Tibial nerve (tissue), 4 donors: ENCODE data around the gene WDR72. TPM values are rescaled to one million over a fixed set of nuclear protein-coding genes. Genes with fewer than 3 reads are reported as not detected.
A peak's percentile ranks its signal among the peaks of the same experiment; 100 is the strongest.

Source experiments
- DNase-seq, 2 donors: peaks; one replicate each; pipeline ENCODE4 v3.0.0-alpha.2; 2019; ENCODE audit warnings: low spot score in 2 of 2
- H3K27ac ChIP-seq, 4 donors: fragments of 200-600 bp; sonication (generic) in 3 of 4; one replicate each; pipeline ENCODE4 v1.5.1; 2017 to 2019; ENCODE audit warnings: mild to moderate bottlenecking in 1 of 4
- H3K27me3 ChIP-seq, 2 donors: fragments of 200-600 bp; sonication (generic) in 1 of 2; one replicate each; pipeline versions ENCODE4 v1.5.1 to v1.6.0; 2017 to 2019
- H3K36me3 ChIP-seq, 3 donors: fragments of 200-600 bp; sonication (generic); one replicate each; pipeline ENCODE4 v1.5.1; 2018 to 2019
- H3K4me1 ChIP-seq, 4 donors: fragments of 200-600 bp; sonication (generic) in 3 of 4; one replicate each; pipeline ENCODE4 v1.5.1; 2017 to 2019
- H3K4me3 ChIP-seq, 4 donors: fragments of 200-600 bp; sonication (generic) in 3 of 4; one replicate each; pipeline ENCODE4 v1.5.1; 2017 to 2019; ENCODE audit warnings: mild to moderate bottlenecking in 1 of 4, moderate library complexity in 1 of 4
- H3K9me3 ChIP-seq, 4 donors: fragments of 200-600 bp; sonication (generic) in 3 of 4; one replicate each; pipeline ENCODE4 v1.5.1; 2017 to 2019
- CTCF ChIP-seq, 5 experiments: fragments of 200-600 bp in 3 of 5; fragments of 450-650 bp in 2 of 5; sonication (generic) in 3 of 5; IDR thresholded peaks; one replicate each; pipeline ENCODE4 v1.5.1; 2016 to 2019; ENCODE audit warnings: antibody characterized with exemption in 5 of 5, mild to moderate bottlenecking in 3 of 5, moderate library complexity in 2 of 5
- EP300 ChIP-seq, 2 donors: sonication (generic); formaldehyde crosslinking; IDR thresholded peaks; one replicate each; pipeline ENCODE4 v1.6.1; 2017; ENCODE audit warnings: antibody characterized with exemption in 2 of 2, mild to moderate bottlenecking in 1 of 2
- POLR2A ChIP-seq, 2 donors: fragments of 450-650 bp; IDR thresholded peaks; one replicate each; pipeline ENCODE4 v1.6.1; 2017; ENCODE audit warnings: antibody characterized with exemption in 2 of 2, mild to moderate bottlenecking in 2 of 2, moderate library complexity in 2 of 2
- WGBS, 2 donors: methylation state at CpG; one replicate each; pipeline ENCODE4 v1.1.5; 2018; 5-methylcytosine and 5-hydroxymethylcytosine counted together
- total RNA-seq, 4 donors: library from RNA; depleted of rRNA; stranded (reverse); fragments of >200 nt; gene quantifications; one replicate each; pipeline ENCODE4 v1.1.0, GENCODE V29; 2016

The WDR72 gene
- total RNA-seq, 4 donors from 2014 or later = not detected

DNA sequence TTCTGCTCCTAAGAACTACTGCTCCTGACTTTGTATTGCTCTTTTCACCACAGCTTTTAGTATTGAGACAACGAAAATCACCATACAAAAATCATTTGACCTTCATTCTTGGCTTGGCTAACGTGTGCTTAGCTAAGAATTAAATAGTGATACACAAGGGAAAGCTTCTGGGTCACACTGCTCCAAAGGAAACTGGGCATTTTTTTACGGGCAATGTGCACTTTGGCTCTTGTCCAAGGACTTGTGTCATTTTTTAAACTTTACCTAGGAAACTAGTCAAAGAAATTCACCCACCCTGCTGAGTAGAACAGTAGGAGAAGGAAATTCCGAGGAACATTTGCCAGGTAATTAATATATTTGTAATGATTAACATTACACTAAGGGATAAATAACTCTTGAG, 19.8 kb downstream of the WDR72 start:
- H3K27ac ChIP-seq = no peak overlapping the region
- H3K4me3 ChIP-seq = no peak overlapping the region
- no peaks in the 10 kb centered on the region for H3K36me3 ChIP-seq
- peaks cover 0 to 3% (median 0%) of the 10 kb centered on the region in 4 donors for H3K4me1 ChIP-seq
- 27 to 37% methylated on average over 4 of the region's 4 CpGs for WGBS, 2 donors
- TF ChIP-seq CTCF (IDR thresholded peaks at IDR 0.05) = no peak
- no peak for TF ChIP-seq EP300 (IDR thresholded peaks at IDR 0.05)
- no peak for TF ChIP-seq POLR2A (IDR thresholded peaks at IDR 0.05)
- no peaks in the 10 kb centered on the region for H3K27me3 ChIP-seq
- H3K9me3 ChIP-seq = no peaks in the 10 kb centered on the region
- no peak for DNase-seq

DNA sequence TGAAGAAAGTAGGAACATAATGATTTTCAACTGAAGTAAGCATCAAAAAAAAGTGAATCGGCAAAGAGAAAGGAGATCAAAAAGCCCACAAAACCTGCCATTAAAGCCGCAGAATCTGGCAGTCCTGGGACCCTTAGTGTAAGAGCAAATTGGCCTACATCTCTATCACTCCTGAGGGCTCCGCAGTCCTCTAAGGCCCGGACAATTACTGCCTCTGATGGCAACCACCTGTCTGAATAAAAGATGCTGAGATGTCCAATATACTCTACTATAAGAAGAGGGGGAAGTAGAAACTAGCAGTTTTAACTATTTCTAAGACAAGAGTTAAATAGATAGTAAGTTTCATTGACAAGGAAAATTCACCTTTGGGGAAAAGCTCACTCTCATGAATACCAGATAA, 20.3 kb downstream of the WDR72 start:
- WGBS, 2 donors = 75 to 88% methylated on average over 4 of the region's 4 CpGs
- Histone ChIP-seq H3K27ac (no peak overlapping the region), H3K4me1 (peaks cover 0 to 3% (median 0%) of the 10 kb centered on the region in 4 donors), H3K4me3 (no peak overlapping the region), H3K27me3 (no peaks in the 10 kb centered on the region), H3K36me3 (no peaks in the 10 kb centered on the region), H3K9me3 (no peaks in the 10 kb centered on the region)
- no peak for DNase-seq
- TF ChIP-seq POLR2A (IDR thresholded peaks at IDR 0.05) (no peak), CTCF (IDR thresholded peaks at IDR 0.05) (no peak), EP300 (IDR thresholded peaks at IDR 0.05) (no peak)

DNA sequence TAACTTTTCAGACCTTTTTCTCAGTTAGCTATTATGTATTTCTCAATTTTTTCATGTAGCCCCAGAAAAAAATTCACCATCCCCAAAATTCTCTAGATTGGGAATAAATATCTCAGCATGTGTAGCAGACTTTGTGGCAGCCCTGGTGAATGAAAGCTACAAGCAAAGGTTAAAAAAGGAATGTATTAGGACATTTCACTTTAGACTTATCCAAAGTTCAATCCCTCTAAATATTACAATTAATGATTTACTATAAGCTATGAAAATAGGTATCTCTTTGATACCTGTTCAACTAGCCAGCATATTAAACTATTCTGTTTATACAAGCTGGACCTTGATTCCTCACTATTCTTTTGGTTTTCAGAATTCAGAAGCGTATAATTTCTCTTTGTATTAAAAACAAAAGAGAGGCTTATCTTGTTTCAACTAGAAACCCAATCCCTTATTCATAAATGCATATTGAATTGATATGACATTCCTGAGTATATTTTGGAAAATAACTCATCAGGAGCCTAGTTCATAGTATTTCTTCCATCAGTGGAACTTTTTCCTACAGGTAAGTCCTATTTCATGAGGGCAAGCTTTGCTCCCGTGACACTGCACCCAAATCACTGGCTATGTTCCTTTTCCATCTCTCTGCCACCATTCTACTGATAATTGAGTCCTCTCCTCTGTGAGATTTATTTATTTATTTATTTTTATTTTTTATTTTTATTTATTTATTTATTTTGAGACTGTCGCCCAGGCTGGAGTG, 38.0 kb downstream of the WDR72 start:
- no peaks in the 10 kb centered on the region for H3K27me3 ChIP-seq
- no peak for DNase-seq
- TF ChIP-seq CTCF (IDR thresholded peaks at IDR 0.05) = no peak
- 80 to 90% methylated on average over 3 of the region's 3 CpGs for WGBS, 2 donors
- no peaks in the 10 kb centered on the region for H3K4me1 ChIP-seq
- no peaks in the 10 kb centered on the region for H3K36me3 ChIP-seq
- no peak overlapping the region for H3K27ac ChIP-seq
- no peak overlapping the region for H3K4me3 ChIP-seq
- no peaks in the 10 kb centered on the region for H3K9me3 ChIP-seq

- 27 to 32% methylated on average over 3 of the region's 3 CpGs for WGBS, 2 donors
These were observed 42.3 kb downstream of the WDR72 start for GRCh38 chr15:53716909-53717876.

More at GRCh38 chr15:53716909-53717876, 42.3 kb downstream of the WDR72 start:
- Histone ChIP-seq H3K9me3 (no peaks in the 10 kb centered on the region), H3K27ac (no peak overlapping the region), H3K4me1 (no peaks in the 10 kb centered on the region), H3K4me3 (no peak overlapping the region), H3K36me3 (no peaks in the 10 kb centered on the region), H3K27me3 (no peaks in the 10 kb centered on the region)
- TF ChIP-seq EP300 (IDR thresholded peaks at IDR 0.05) (no peak), CTCF (IDR thresholded peaks at IDR 0.05) (peak in 3 of 5 experiments; percentile 8 to 17 (median 13))
- no peak for DNase-seq
